ENCODE measurements around the gene TH. TPM values are rescaled to one million over a fixed set of nuclear protein-coding genes. Genes with fewer than 3 reads are reported as not detected.

The TH gene
- total RNA-seq, 1 experiment from 2014 or later: not detected

DNA sequence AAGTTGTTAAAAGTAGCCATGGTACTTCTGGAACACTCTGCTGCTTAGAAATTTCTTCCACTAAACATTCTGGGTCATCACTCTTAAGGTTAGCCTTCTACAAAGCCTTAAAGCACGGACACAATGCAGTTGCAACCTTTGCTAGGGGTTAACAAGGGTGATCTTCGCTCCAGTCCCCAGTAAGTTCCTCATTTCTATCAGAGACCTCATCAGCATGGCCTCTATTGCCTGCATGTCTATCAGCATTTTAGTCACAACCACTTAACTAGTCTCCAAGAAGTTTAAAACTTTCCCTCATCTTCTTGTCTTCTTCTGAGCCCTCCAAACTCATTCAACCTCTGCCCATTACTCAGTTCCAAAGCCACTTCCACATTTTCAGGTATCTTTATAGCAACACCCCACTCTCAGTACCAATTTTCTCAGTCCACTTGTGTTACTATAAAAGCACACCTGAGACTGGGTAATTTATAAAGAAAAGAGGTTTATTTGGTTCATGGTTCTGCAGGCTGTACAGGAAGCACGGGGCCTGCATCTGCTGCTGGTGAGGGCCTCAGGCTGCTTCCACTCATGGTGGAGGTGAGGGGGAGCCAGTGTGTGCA lies 48.7 kb upstream of the TH start:
- no peaks in the 10 kb centered on the region for H3K36me3 ChIP-seq (ENCODE audit: control insufficient read depth, insufficient read depth, low read length)
- intact Hi-C loops (cut with micrococcal nuclease; ENCODE audit: unreplicated experiment): no loop called here
- H3K27ac ChIP-seq (ENCODE audit: low read length): no peak overlapping the region
- H3K27me3 ChIP-seq (ENCODE audit: control insufficient read depth, insufficient read depth, low read length): peaks cover 18% of the 10 kb centered on the region
- H3K9me3 ChIP-seq (ENCODE audit: control insufficient read depth, insufficient read depth, low read depth, low read length): no peaks in the 10 kb centered on the region; the same call in 1 of the 2 replicates
- no peak overlapping the region for H3K4me3 ChIP-seq (ENCODE audit: low read depth in 2 of 2, low read length in 2 of 2)
- in situ Hi-C loops (cut with HindIII; ENCODE audit: low pct_unique_long_range_greater_than_20kb, low sequenced_read_pairs): no loop called here
- DNase-seq (ENCODE audit: low read depth, low spot score) (no peak), ATAC-seq (no peak)
- TF ChIP-seq POLR2AphosphoS5 (IDR thresholded peaks at IDR 0.05; ENCODE audit: low read depth, low read length) (no peak), SIN3A (IDR thresholded peaks at IDR 0.05; ENCODE audit: borderline replicate concordance, insufficient read depth, low read depth, low read length) (no peak), REST (IDR thresholded peaks at IDR 0.05; ENCODE audit: insufficient read depth in 1 of 2, low read depth in 2 of 2, low read length in 1 of 2) (no peak), TCF7L2 (IDR thresholded peaks at IDR 0.05; ENCODE audit: low read depth, low read length) (no peak)
- TF ChIP-seq, protein P1, sequence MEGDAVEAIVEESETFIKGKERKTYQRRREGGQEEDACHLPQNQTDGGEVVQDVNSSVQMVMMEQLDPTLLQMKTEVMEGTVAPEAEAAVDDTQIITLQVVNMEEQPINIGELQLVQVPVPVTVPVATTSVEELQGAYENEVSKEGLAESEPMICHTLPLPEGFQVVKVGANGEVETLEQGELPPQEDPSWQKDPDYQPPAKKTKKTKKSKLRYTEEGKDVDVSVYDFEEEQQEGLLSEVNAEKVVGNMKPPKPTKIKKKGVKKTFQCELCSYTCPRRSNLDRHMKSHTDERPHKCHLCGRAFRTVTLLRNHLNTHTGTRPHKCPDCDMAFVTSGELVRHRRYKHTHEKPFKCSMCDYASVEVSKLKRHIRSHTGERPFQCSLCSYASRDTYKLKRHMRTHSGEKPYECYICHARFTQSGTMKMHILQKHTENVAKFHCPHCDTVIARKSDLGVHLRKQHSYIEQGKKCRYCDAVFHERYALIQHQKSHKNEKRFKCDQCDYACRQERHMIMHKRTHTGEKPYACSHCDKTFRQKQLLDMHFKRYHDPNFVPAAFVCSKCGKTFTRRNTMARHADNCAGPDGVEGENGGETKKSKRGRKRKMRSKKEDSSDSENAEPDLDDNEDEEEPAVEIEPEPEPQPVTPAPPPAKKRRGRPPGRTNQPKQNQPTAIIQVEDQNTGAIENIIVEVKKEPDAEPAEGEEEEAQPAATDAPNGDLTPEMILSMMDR (IDR thresholded peaks at IDR 0.05): no peak
- CTCF ChIA-PET: no interaction called here
- H3K4me1 ChIP-seq (ENCODE audit: control insufficient read depth, insufficient read depth, low read length): no peaks in the 10 kb centered on the region
- no TSS peak for BruUV-seq (replicated peaks)
- POLR2A ChIA-PET: no interaction called here

DNA sequence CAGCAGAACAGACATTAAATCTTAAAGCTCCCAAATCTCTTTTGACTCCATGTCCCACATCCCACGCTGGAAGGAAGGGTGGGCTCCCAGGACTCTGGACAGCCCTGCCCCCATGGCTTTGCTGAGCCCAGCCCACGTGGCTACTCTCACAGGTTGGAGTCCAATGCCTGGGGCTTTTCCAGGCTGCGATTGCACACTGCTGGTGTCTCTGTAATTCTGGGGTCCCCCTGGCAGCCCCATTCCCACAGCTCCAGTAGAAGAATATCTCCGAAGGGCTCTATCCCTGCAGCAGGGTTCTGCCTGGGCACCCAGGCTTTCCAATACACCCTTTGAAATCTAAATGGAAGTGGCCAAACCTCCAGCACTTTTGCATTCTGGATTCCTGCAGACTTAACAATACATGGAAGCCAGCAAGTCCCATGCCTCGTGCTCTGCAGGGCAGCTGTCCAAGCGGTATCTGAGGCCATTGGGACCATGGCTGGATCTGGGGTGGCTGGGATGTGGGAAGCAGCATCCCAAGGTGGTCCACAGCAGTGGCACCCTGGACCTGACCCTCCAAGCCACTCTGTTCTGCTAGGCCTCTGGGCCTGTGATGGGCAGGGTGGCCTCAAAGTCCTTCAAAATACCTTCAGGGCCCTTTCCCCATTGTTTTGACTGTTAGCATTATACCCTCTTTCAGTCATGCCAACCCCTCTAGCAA lies 47.9 kb upstream of the TH start:
- in situ Hi-C loops (cut with HindIII; ENCODE audit: low pct_unique_long_range_greater_than_20kb, low sequenced_read_pairs): no loop called here
- CTCF ChIA-PET: no interaction called here
- ATAC-seq (no peak), DNase-seq (ENCODE audit: low read depth, low spot score) (no peak)
- no peaks in the 10 kb centered on the region for H3K36me3 ChIP-seq (ENCODE audit: control insufficient read depth, insufficient read depth, low read length)
- no peaks in the 10 kb centered on the region; the same call in 1 of the 2 replicates for H3K9me3 ChIP-seq (ENCODE audit: control insufficient read depth, insufficient read depth, low read depth, low read length)
- H3K4me3 ChIP-seq (ENCODE audit: low read depth in 2 of 2, low read length in 2 of 2): no peak overlapping the region
- no peaks in the 10 kb centered on the region for H3K4me1 ChIP-seq (ENCODE audit: control insufficient read depth, insufficient read depth, low read length)
- peaks cover 18% of the 10 kb centered on the region for H3K27me3 ChIP-seq (ENCODE audit: control insufficient read depth, insufficient read depth, low read length)
- no TSS peak for BruUV-seq (replicated peaks)
- intact Hi-C loops (cut with micrococcal nuclease; ENCODE audit: unreplicated experiment): no loop called here
- POLR2A ChIA-PET: no interaction called here
- TF ChIP-seq POLR2AphosphoS5 (IDR thresholded peaks at IDR 0.05; ENCODE audit: low read depth, low read length): no peak
- TF ChIP-seq TCF7L2 (IDR thresholded peaks at IDR 0.05; ENCODE audit: low read depth, low read length): no peak
- TF ChIP-seq REST (IDR thresholded peaks at IDR 0.05; ENCODE audit: insufficient read depth in 1 of 2, low read depth in 2 of 2, low read length in 1 of 2): no peak
- TF ChIP-seq, protein P1 (IDR thresholded peaks at IDR 0.05): no peak
- no peak for TF ChIP-seq SIN3A (IDR thresholded peaks at IDR 0.05; ENCODE audit: borderline replicate concordance, insufficient read depth, low read depth, low read length)
- H3K27ac ChIP-seq (ENCODE audit: low read length): no peak overlapping the region

Data from Panc1 (cell line).